Neural crest cell (in vitro differentiated cells): ENCODE results near the gene SMOC2. TPM values are rescaled to one million over a fixed set of nuclear protein-coding genes. Genes with fewer than 3 reads are reported as not detected.

Experiments used
- DNase-seq: peaks from one replicate; pipeline ENCODE4 v3.0.0; 2021; ENCODE audit warnings: low read depth, mixed read lengths, low spot score
- H3K27ac Mint-ChIP-seq: one replicate; pipeline ENCODE4 v1.8.0; 2021; ENCODE audit warnings: mild to moderate bottlenecking, mixed read lengths; ENCODE audit not compliant: unreplicated experiment
- H3K27me3 Mint-ChIP-seq: 2 replicates; pipeline ENCODE4 v1.8.0; 2021; ENCODE audit warnings: low read depth, mild to moderate bottlenecking, mixed read lengths
- H3K36me3 Mint-ChIP-seq: 2 replicates; pipeline ENCODE4 v1.8.0; 2021; ENCODE audit warnings: low read depth, mild to moderate bottlenecking, mixed read lengths
- H3K4me1 Mint-ChIP-seq: 2 replicates; pipeline ENCODE4 v1.8.0; 2021; ENCODE audit warnings: mixed read lengths
- H3K4me3 Mint-ChIP-seq: one replicate; pipeline ENCODE4 v1.8.0; 2021; ENCODE audit warnings: mild to moderate bottlenecking, mixed read lengths
- H3K9me3 Mint-ChIP-seq: 2 replicates; pipeline ENCODE4 v1.8.0; 2021; ENCODE audit warnings: mixed read lengths
- total RNA-seq: library from RNA; stranded (reverse); gene quantifications from 2 replicates; pipeline ENCODE4 v1.2.1, GENCODE V29; 2021
- TF ChIP-seq, protein P1 (sequence below): fragments of 200-600 bp; sonication (generic); conservative IDR thresholded peaks from 2 replicates; pipeline ENCODE4 v1.5.0; 2021; ENCODE audit warnings: antibody characterized with exemption, mild to moderate bottlenecking

SMOC2 gene
- total RNA-seq, 1 donor from 2014 or later, result 0.23 TPM

DNA sequence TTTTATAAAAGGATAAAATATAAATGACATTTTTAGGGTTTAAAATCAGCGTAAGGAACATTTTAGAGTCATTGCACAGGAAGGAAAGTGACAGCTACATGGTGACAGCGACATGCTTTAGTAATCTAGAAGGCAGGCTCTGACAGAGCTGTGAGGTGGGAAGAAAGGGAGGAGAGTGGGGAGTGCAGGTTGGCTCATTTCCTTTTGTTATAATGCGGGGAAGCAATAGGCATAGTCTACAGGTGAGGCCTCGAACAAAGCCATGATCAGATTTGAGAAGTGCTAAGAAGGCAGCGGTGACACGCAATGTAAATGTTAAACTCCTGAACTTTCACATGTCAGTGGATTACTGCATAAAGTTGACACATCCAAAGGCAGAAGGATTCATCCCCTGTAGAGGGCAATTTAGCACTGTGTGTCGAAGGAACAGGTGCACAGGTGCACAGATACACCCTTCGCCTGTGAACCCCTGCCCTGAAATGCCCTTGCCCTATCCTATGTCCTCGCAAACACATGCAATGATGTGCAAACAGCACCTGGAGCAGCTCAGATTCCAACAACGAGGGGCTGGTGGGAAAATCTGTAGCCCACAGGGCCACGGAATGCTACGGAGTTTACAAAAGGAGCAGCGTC is 32.4 kb upstream of the SMOC2 start:
- Mint-ChIP-seq H3K9me3 (no peaks in the 10 kb centered on the region), H3K4me1 (no peaks in the 10 kb centered on the region), H3K27ac (peak overlapping the region; percentile 83), H3K36me3 (no peaks in the 10 kb centered on the region), H3K4me3 (no peak overlapping the region), H3K27me3 (no peaks in the 10 kb centered on the region)
- no peak for DNase-seq
- TF ChIP-seq, protein P1, sequence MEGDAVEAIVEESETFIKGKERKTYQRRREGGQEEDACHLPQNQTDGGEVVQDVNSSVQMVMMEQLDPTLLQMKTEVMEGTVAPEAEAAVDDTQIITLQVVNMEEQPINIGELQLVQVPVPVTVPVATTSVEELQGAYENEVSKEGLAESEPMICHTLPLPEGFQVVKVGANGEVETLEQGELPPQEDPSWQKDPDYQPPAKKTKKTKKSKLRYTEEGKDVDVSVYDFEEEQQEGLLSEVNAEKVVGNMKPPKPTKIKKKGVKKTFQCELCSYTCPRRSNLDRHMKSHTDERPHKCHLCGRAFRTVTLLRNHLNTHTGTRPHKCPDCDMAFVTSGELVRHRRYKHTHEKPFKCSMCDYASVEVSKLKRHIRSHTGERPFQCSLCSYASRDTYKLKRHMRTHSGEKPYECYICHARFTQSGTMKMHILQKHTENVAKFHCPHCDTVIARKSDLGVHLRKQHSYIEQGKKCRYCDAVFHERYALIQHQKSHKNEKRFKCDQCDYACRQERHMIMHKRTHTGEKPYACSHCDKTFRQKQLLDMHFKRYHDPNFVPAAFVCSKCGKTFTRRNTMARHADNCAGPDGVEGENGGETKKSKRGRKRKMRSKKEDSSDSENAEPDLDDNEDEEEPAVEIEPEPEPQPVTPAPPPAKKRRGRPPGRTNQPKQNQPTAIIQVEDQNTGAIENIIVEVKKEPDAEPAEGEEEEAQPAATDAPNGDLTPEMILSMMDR, result no peak

DNA sequence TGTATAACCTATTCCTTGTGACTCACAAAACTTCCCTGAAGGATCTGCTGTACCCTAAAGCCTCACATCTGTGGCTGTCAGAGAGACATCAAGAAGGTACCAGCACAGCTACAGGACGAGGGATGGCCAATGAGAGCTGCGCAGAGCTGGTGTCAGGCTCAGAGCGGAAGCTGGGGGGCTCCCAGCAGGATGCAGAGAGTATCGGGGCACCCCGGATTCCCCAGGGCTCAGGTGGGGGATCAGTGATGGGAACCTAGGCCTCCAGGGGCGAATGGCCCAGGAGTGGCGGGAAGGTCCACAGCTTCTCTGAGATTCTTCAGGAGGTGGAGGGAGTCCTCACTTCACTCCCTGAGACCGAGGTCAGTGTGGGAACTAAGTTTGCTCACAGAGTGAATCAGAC is 30.9 kb upstream of the SMOC2 start:
- Mint-ChIP-seq H3K36me3 (no peaks in the 10 kb centered on the region), H3K27ac (peak overlapping the region; percentile 93), H3K27me3 (no peaks in the 10 kb centered on the region), H3K4me1 (peaks cover 9% of the 10 kb centered on the region), H3K9me3 (no peaks in the 10 kb centered on the region), H3K4me3 (no peak overlapping the region)
- TF ChIP-seq, protein P1, result no peak
- DNase-seq, result no peak

DNA sequence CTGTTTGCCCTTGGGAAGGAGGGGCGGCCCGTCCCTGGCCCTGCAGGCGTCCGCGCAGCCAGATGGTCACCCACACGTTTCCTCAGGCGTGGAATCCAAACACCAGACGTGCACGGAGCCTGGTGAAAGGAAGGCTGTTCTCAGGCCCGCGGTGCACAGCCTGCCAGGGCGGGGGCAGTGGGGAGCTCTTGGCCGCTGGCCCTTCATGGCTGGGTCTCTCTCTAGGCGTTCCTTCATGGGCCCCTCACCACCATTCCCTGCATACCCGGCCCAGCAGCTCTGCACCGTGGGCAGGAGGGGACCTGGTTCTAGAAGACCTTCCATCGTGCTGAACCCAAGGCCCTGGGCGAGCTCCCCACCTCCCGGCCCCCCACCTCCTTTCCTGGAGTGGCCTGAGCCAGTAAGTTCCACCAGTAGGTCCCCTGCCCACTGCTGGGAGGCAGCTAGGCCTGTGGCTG is 30.4 kb upstream of the SMOC2 start:
- Mint-ChIP-seq H3K36me3 (no peaks in the 10 kb centered on the region), H3K4me1 (peaks cover 10% of the 10 kb centered on the region), H3K9me3 (no peaks in the 10 kb centered on the region), H3K27me3 (no peaks in the 10 kb centered on the region), H3K4me3 (no peak overlapping the region), H3K27ac (no peak overlapping the region)
- no peak for DNase-seq
- TF ChIP-seq, protein P1, result no peak

DNA sequence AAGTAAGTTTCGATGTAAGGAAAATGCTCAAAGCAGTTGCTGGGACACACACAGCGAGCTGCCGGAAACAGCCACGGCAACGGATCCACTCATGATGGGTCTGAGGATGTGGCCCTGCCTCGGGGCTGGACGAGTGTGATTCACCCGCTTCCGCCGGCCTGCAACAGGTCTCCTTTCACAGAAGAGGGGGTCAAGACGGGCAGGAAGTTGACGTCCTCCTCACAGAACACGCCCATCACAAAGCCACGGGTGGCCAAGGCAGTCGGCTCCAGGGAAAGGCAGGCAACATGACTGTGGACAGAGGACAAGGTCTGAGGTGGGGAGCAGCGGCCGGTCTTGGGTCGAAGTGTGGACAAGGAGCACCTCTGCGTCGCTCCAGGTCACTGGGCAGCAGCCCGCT is 29.9 kb upstream of the SMOC2 start:
- no peak overlapping the region for H3K4me3 Mint-ChIP-seq
- no peaks in the 10 kb centered on the region for H3K36me3 Mint-ChIP-seq
- no peak for DNase-seq
- H3K27me3 Mint-ChIP-seq, result no peaks in the 10 kb centered on the region
- peaks cover 10% of the 10 kb centered on the region for H3K4me1 Mint-ChIP-seq
- TF ChIP-seq, protein P1, result no peak
- no peak overlapping the region for H3K27ac Mint-ChIP-seq
- no peaks in the 10 kb centered on the region for H3K9me3 Mint-ChIP-seq

DNA sequence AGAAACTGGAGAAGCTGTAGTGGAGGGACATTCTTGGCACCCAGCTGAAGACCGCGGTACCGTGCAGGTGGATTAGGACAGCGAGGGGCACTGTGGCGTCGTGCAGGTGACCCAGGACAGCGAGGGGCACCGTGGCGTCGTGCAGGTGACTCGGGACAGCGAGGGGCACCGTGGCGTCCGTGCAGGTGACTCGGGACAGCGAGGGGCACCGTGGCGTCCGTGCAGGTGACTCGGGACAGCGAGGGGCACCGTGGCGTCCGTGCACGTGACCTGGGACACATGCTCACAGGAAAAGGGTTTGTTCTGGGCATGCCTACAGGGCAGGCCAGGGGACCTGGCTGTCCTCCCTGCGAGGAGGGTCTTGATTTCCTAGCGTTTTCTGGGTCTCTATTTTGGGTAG is 29.2 kb upstream of the SMOC2 start:
- Mint-ChIP-seq H3K36me3 (no peaks in the 10 kb centered on the region), H3K4me3 (no peak overlapping the region)

More for the DNA sequence above, 29.2 kb upstream of the SMOC2 start:
- DNase-seq, result no peak
- no peak overlapping the region for H3K27ac Mint-ChIP-seq
- TF ChIP-seq, protein P1, result no peak
- no peaks in the 10 kb centered on the region for H3K9me3 Mint-ChIP-seq
- H3K27me3 Mint-ChIP-seq, result no peaks in the 10 kb centered on the region
- H3K4me1 Mint-ChIP-seq, result peaks cover 10% of the 10 kb centered on the region
